22Rv1 (cell line): ENCODE results near the gene BRI3.

Experiments used
- CTCF ChIP-seq: fragments of 450-650 bp; IDR thresholded peaks from 2 replicates; pipeline ENCODE4 v1.5.1; 2017; ENCODE audit warnings: mild to moderate bottlenecking
- ZFX ChIP-seq: fragments of 450-650 bp; IDR thresholded peaks from 2 replicates; pipeline ENCODE4 v1.6.1; 2017; ENCODE audit warnings: antibody characterized with exemption, borderline replicate concordance

DNA sequence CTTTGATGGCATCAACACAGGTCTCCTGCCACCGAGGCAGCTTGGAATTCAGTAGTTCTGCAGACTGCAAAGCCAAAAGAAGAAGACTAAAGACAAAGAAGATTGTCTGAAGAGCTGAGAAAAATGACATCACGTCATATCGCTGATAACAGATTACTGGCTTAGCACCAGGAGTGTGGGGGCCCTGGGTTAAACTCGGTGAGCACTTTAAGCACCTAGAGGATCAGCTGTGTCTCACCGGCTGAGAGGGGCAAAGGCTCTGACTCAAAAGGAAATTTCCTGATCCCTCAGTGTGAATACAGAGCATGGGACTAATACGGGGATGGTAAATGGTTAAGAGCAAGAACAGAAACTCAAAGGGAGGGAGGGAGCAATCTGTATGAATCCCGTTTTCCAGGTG is 30.7 kb downstream of the BRI3 start:
- TF ChIP-seq CTCF (no peak), ZFX (no peak)
